Neural crest cell (in vitro differentiated cells): Measurements from ENCODE around the gene DENND5B. TPM values are rescaled to one million over a fixed set of nuclear protein-coding genes. Genes with fewer than 3 reads are reported as not detected.

Experiments
- DNase-seq: peaks from one replicate; pipeline ENCODE4 v3.0.0; 2021; ENCODE audit warnings: low read depth, mixed read lengths, low spot score
- H3K27ac Mint-ChIP-seq: one replicate; pipeline ENCODE4 v1.8.0; 2021; ENCODE audit warnings: mild to moderate bottlenecking, mixed read lengths; ENCODE audit not compliant: unreplicated experiment
- H3K27me3 Mint-ChIP-seq: 2 replicates; pipeline ENCODE4 v1.8.0; 2021; ENCODE audit warnings: low read depth, mild to moderate bottlenecking, mixed read lengths
- H3K36me3 Mint-ChIP-seq: 2 replicates; pipeline ENCODE4 v1.8.0; 2021; ENCODE audit warnings: low read depth, mild to moderate bottlenecking, mixed read lengths
- H3K4me1 Mint-ChIP-seq: 2 replicates; pipeline ENCODE4 v1.8.0; 2021; ENCODE audit warnings: mixed read lengths
- H3K4me3 Mint-ChIP-seq: one replicate; pipeline ENCODE4 v1.8.0; 2021; ENCODE audit warnings: mild to moderate bottlenecking, mixed read lengths
- H3K9me3 Mint-ChIP-seq: 2 replicates; pipeline ENCODE4 v1.8.0; 2021; ENCODE audit warnings: mixed read lengths
- total RNA-seq: library from RNA; stranded (reverse); gene quantifications from 2 replicates; pipeline ENCODE4 v1.2.1, GENCODE V29; 2021
- TF ChIP-seq, protein P1 (sequence below): fragments of 200-600 bp; sonication (generic); conservative IDR thresholded peaks from 2 replicates; pipeline ENCODE4 v1.5.0; 2021; ENCODE audit warnings: antibody characterized with exemption, mild to moderate bottlenecking

The DENND5B gene
- total RNA-seq, 1 donor from 2014 or later = 33.2 TPM

DNA sequence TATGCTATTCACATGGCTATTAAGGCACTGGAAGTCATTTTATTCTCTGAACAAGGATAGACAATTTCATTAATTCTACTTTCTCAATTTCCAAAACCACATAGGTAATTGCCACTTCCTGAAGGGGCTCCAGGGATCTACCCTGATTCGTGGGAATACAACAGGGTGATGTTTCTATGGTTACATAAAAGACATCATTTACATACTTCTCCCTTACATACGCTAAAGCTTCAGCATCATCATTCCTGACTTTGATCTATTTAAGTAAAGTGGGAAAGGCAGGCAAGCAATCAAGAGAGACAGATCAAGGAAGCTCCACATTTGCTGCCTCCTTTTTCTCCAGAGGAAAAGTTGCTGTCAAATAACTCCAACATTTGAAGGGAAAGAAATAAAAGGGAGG lies 146.2 kb downstream of the DENND5B start:
- H3K27ac Mint-ChIP-seq = no peak overlapping the region
- H3K4me1 Mint-ChIP-seq = no peaks in the 10 kb centered on the region
- H3K27me3 Mint-ChIP-seq = no peaks in the 10 kb centered on the region
- no peaks in the 10 kb centered on the region for H3K9me3 Mint-ChIP-seq
- no peak overlapping the region for H3K4me3 Mint-ChIP-seq
- no peak for DNase-seq
- peaks cover 2% of the 10 kb centered on the region for H3K36me3 Mint-ChIP-seq
- TF ChIP-seq, protein P1, sequence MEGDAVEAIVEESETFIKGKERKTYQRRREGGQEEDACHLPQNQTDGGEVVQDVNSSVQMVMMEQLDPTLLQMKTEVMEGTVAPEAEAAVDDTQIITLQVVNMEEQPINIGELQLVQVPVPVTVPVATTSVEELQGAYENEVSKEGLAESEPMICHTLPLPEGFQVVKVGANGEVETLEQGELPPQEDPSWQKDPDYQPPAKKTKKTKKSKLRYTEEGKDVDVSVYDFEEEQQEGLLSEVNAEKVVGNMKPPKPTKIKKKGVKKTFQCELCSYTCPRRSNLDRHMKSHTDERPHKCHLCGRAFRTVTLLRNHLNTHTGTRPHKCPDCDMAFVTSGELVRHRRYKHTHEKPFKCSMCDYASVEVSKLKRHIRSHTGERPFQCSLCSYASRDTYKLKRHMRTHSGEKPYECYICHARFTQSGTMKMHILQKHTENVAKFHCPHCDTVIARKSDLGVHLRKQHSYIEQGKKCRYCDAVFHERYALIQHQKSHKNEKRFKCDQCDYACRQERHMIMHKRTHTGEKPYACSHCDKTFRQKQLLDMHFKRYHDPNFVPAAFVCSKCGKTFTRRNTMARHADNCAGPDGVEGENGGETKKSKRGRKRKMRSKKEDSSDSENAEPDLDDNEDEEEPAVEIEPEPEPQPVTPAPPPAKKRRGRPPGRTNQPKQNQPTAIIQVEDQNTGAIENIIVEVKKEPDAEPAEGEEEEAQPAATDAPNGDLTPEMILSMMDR = no peak

- Mint-ChIP-seq H3K4me3 (no peak overlapping the region), H3K27me3 (no peaks in the 10 kb centered on the region), H3K27ac (no peak overlapping the region), H3K36me3 (peaks cover 2% of the 10 kb centered on the region), H3K9me3 (no peaks in the 10 kb centered on the region), H3K4me1 (no peaks in the 10 kb centered on the region)
- TF ChIP-seq, protein P1 = no peak
- DNase-seq = no peak
Measured at GRCh38 chr12:31440586-31440985, 150.3 kb downstream of the DENND5B start.

GRCh38 chr12:31440134-31440533 lies 150.8 kb downstream of the DENND5B start:
- Mint-ChIP-seq H3K4me3 (no peak overlapping the region), H3K4me1 (no peaks in the 10 kb centered on the region), H3K27ac (no peak overlapping the region), H3K36me3 (peaks cover 4% of the 10 kb centered on the region), H3K27me3 (no peaks in the 10 kb centered on the region), H3K9me3 (no peaks in the 10 kb centered on the region)
- DNase-seq = no peak
- TF ChIP-seq, protein P1 = no peak

GRCh38 chr12:31431721-31432240 lies 159.2 kb downstream of the DENND5B start:
- TF ChIP-seq, protein P1 = no peak
- H3K27ac Mint-ChIP-seq = no peak overlapping the region
- no peak for DNase-seq

GRCh38 chr12:31423405-31423804 lies 167.5 kb downstream of the DENND5B start:
- Mint-ChIP-seq H3K9me3 (no peaks in the 10 kb centered on the region), H3K4me3 (no peak overlapping the region), H3K27ac (no peak overlapping the region), H3K4me1 (no peaks in the 10 kb centered on the region), H3K27me3 (no peaks in the 10 kb centered on the region), H3K36me3 (no peaks in the 10 kb centered on the region)
- TF ChIP-seq, protein P1 = no peak
- DNase-seq = no peak

More at GRCh38 chr12:31431721-31432240, 159.2 kb downstream of the DENND5B start:
- peaks cover 7% of the 10 kb centered on the region for H3K36me3 Mint-ChIP-seq
- no peaks in the 10 kb centered on the region for H3K4me1 Mint-ChIP-seq
- H3K4me3 Mint-ChIP-seq = no peak overlapping the region
- no peaks in the 10 kb centered on the region for H3K9me3 Mint-ChIP-seq
- H3K27me3 Mint-ChIP-seq = no peaks in the 10 kb centered on the region
